Activated CD4-positive, alpha-beta T cell treated with anti-CD3 and anti-CD28 coated beads, Interleukin-2, amount 50 U/mL, for 16 hours (primary cell): ENCODE measurements around the gene KCNMB4.

ENCODE experiments used
- DNase-seq: peaks from one replicate; pipeline ENCODE4 v3.0.0-alpha.2; 2020

KCNMB4 gene

GRCh38 chr12:70365648-70366518, at the start of gene KCNMB4:
Gene KCNMB4 (plus strand): TSS chr12:70366290. CDS start chr12:70366735, 445 bp downstream.
- peak; percentile 57 for DNase-seq

GRCh38 chr12:70317781-70318180, 48.3 kb upstream of the KCNMB4 start:
- DNase-seq, result peak; percentile 54

- DNase-seq, result no peak
Observed at GRCh38 chr12:70319605-70320004, 46.5 kb upstream of the KCNMB4 start.

- DNase-seq, result no peak
Observed at GRCh38 chr12:70321191-70321590, 44.9 kb upstream of the KCNMB4 start.

GRCh38 chr12:70327541-70327940, 38.5 kb upstream of the KCNMB4 start:
- DNase-seq, result no peak

GRCh38 chr12:70329728-70330127, 36.4 kb upstream of the KCNMB4 start:
- DNase-seq, result no peak

- DNase-seq, result no peak
Observed at GRCh38 chr12:70330158-70330557, 35.9 kb upstream of the KCNMB4 start.

GRCh38 chr12:70332236-70332635, 33.9 kb upstream of the KCNMB4 start:
- DNase-seq, result no peak

GRCh38 chr12:70334742-70335141, 31.3 kb upstream of the KCNMB4 start:
- no peak for DNase-seq

GRCh38 chr12:70338531-70338930, 27.6 kb upstream of the KCNMB4 start:
- DNase-seq, result no peak

- no peak for DNase-seq
Observed at GRCh38 chr12:70351076-70351475, 15.0 kb upstream of the KCNMB4 start.

GRCh38 chr12:70353780-70354660, 12.1 kb upstream of the KCNMB4 start:
- no peak for DNase-seq

GRCh38 chr12:70354787-70355186, 11.3 kb upstream of the KCNMB4 start:
- DNase-seq, result no peak

GRCh38 chr12:70355972-70356371, 10.1 kb upstream of the KCNMB4 start:
- no peak for DNase-seq

GRCh38 chr12:70359458-70360197, 6.5 kb upstream of the KCNMB4 start:
- no peak for DNase-seq

GRCh38 chr12:70360218-70360617, 5.9 kb upstream of the KCNMB4 start:
- DNase-seq, result no peak

- DNase-seq, result no peak
Observed at GRCh38 chr12:70364695-70365397, 1.2 kb upstream of the KCNMB4 start.

- DNase-seq, result no peak
Observed at GRCh38 chr12:70365398-70365647, 767 bp upstream of the KCNMB4 start.

- peak; percentile 41 for DNase-seq
Observed at GRCh38 chr12:70366581-70367257, 629 bp downstream of the KCNMB4 start.

- DNase-seq, result no peak
Observed at GRCh38 chr12:70367258-70368141, 1.4 kb downstream of the KCNMB4 start.

- DNase-seq, result no peak
Observed at GRCh38 chr12:70372881-70373280, 6.8 kb downstream of the KCNMB4 start.
